ENCODE results near the gene RAB10.

DNA sequence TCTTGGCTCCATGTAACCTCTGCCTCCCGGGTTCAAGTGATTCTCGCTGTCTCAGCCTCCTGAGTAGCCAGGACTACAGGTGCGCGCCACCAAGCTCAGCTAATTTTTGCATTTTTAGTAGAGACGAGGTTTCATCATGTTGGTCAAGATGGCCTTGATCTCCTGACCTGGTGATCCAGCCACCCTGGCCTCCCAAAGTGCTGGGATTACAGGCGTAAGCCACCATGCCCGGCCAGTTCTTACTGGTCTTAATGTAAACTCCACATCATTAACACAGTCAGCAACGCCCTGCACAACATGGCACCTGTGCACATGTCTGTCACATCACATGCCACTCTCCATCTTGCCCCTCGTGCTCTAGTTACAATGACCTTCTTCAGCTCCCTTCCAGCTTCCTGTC is 45.8 kb upstream of the RAB10 start:
- TF ChIP-seq, protein P1, sequence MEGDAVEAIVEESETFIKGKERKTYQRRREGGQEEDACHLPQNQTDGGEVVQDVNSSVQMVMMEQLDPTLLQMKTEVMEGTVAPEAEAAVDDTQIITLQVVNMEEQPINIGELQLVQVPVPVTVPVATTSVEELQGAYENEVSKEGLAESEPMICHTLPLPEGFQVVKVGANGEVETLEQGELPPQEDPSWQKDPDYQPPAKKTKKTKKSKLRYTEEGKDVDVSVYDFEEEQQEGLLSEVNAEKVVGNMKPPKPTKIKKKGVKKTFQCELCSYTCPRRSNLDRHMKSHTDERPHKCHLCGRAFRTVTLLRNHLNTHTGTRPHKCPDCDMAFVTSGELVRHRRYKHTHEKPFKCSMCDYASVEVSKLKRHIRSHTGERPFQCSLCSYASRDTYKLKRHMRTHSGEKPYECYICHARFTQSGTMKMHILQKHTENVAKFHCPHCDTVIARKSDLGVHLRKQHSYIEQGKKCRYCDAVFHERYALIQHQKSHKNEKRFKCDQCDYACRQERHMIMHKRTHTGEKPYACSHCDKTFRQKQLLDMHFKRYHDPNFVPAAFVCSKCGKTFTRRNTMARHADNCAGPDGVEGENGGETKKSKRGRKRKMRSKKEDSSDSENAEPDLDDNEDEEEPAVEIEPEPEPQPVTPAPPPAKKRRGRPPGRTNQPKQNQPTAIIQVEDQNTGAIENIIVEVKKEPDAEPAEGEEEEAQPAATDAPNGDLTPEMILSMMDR (IDR thresholded peaks at IDR 0.05; ENCODE audit: low read depth, low read length): no peak
- TF ChIP-seq EZH2phosphoT487 (IDR thresholded peaks at IDR 0.05; ENCODE audit: low read depth): no peak
